AG04450 (cell line): ENCODE measurements around the gene TRAF3IP3. TPM values are rescaled to one million over a fixed set of nuclear protein-coding genes. Genes with fewer than 3 reads are reported as not detected.

Experiments
- CTCF ChIA-PET: fragments of 300-600, 350-600 bp; formaldehyde crosslinking; extraction: SDS; loops from one replicate; lab custom pipeline; 2022; ENCODE audit warnings: antibody characterized with exemption, inconsistent platforms; lab: Charles Lee
- POLR2A ChIA-PET: fragments of 350-600 bp; formaldehyde crosslinking; extraction: SDS; loops from one replicate; lab custom pipeline; 2021; ENCODE audit warnings: antibody characterized with exemption, inconsistent platforms; lab: Yijun Ruan, JAX
- DNase-seq: peaks from one replicate; pipeline ENCODE4 v3.0.0-alpha.2; 2011; ENCODE audit warnings: low read depth, low spot score
- H3K27ac ChIP-seq: one replicate; pipeline ENCODE4 v1.5.1; 2012; ENCODE audit warnings: low read depth, low read length, control low read depth
- H3K27me3 ChIP-seq: one replicate; pipeline ENCODE4 v1.6.0; 2012; ENCODE audit warnings: low read length; ENCODE audit not compliant: control insufficient read depth, insufficient read depth
- H3K4me3 ChIP-seq: 2 replicates; pipeline ENCODE4 v1.5.1; 2011; ENCODE audit warnings: mild to moderate bottlenecking, low read depth, low read length, control low read depth
- H3K9me3 ChIP-seq: 2 replicates; pipeline ENCODE4 v1.5.1; 2012; ENCODE audit warnings: low read length; ENCODE audit not compliant: control insufficient read depth, insufficient read depth
- CTCF ChIP-seq: IDR thresholded peaks from 2 replicates; pipeline ENCODE4 v1.5.1; 2011; ENCODE audit warnings: low read depth, low read length, control low read depth, inconsistent platforms
- polyA plus RNA-seq: library from polyadenylated mRNA; depleted of rRNA; stranded (reverse); fragments of >200 nt; gene quantifications from 2 replicates; pipeline ENCODE4 v1.2.3, GENCODE V29; 2011

TRAF3IP3 gene
- polyA plus RNA-seq, 1 experiment: 0.10 TPM

- peaks cover 5% of the 10 kb centered on the region for H3K27me3 ChIP-seq
- H3K9me3 ChIP-seq: no peaks in the 10 kb centered on the region; the same call in 1 of the 2 replicates
- TF ChIP-seq CTCF: no peak
- H3K4me3 ChIP-seq: no peak overlapping the region
- DNase-seq: no peak
- no peak overlapping the region for H3K27ac ChIP-seq
- CTCF ChIA-PET: interaction anchor here (1.0 to 5.3 kb wide), 2 partner anchors 9 to 181 kb away, joined by 3 to 24 read pairs; no protein-coding TSS in a partner anchor
- POLR2A ChIA-PET: no interaction called here
Measured at GRCh38 chr1:209756615-209757445, 977 bp downstream of the TRAF3IP3 start.

GRCh38 chr1:209758400-209758799 is 2.5 kb downstream of the TRAF3IP3 start:
- POLR2A ChIA-PET: no interaction called here
- CTCF ChIA-PET: interaction anchor here (5.3 kb wide), 1 partner anchor 11 kb away, joined by 24 read pairs; no protein-coding TSS in a partner anchor
- no peak for DNase-seq

GRCh38 chr1:209759829-209760359 is 4.0 kb downstream of the TRAF3IP3 start:
- Histone ChIP-seq H3K4me3 (no peak overlapping the region), H3K27ac (no peak overlapping the region), H3K9me3 (no peaks in the 10 kb centered on the region; the same call in 1 of the 2 replicates), H3K27me3 (peaks cover 5% of the 10 kb centered on the region)
- POLR2A ChIA-PET: no interaction called here
- no peak for DNase-seq
- no peak for TF ChIP-seq CTCF
- CTCF ChIA-PET: interaction anchor here (1.3 to 5.3 kb wide), 4 partner anchors 9 to 194 kb away, joined by 3 to 24 read pairs (median 4); no protein-coding TSS in a partner anchor

More at GRCh38 chr1:209758400-209758799, 2.5 kb downstream of the TRAF3IP3 start:
- Histone ChIP-seq H3K27ac (no peak overlapping the region), H3K27me3 (peaks cover 5% of the 10 kb centered on the region), H3K4me3 (no peak overlapping the region), H3K9me3 (no peaks in the 10 kb centered on the region; the same call in 1 of the 2 replicates)
- TF ChIP-seq CTCF: no peak

- Histone ChIP-seq H3K9me3 (no peaks in the 10 kb centered on the region; the same call in 1 of the 2 replicates), H3K27ac (no peak overlapping the region), H3K4me3 (no peak overlapping the region), H3K27me3 (peaks cover 5% of the 10 kb centered on the region)
- TF ChIP-seq CTCF: no peak
- CTCF ChIA-PET: interaction anchor here (1.5 to 5.3 kb wide), 3 partner anchors 8 to 62 kb away, joined by 4 to 24 read pairs (median 6); no protein-coding TSS in a partner anchor
- DNase-seq: no peak
- POLR2A ChIA-PET: no interaction called here
Measured at GRCh38 chr1:209761011-209761635, 5.3 kb downstream of the TRAF3IP3 start.
